HG02759 (cell line): Measurements from ENCODE around the gene DBP.
"Not testable (repeated sequence)": the region's sequence is repeated elsewhere in the genome, so short reads cannot be mapped to it uniquely, and the experiment has no call there.

ENCODE experiments used
- ATAC-seq: cut with Tn5 transposase; IDR thresholded peaks from one replicate; pipeline ENCODE4 v1.9.1; 2021; ENCODE audit warnings: mild to moderate bottlenecking, moderate library complexity; ENCODE audit not compliant: unreplicated experiment

Gene DBP

DNA sequence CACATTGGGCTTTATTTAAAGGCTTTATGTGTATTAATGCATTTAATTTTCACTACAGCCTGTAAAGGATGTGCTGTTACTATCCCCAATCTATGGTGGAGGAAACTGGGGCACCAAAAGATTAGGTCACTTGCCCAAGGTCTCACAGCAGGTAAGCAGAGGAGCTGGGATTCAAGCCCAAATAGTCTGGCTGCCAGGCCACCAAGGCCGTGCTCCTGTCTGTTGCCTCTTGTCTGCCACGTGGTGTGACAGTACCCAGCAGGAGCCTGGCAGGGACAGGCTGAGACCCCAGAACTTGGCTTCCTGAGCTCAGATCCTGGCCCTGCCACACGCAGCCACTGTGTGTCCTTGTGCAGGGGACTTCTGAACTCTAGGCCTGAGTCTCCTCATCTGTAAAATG, 31.2 kb upstream of the DBP start:
- ATAC-seq, result no peak

- no peak for ATAC-seq
These were observed 28.6 kb upstream of the DBP start for GRCh38 chr19:48665786-48666185.

GRCh38 chr19:48664476-48664875, 27.3 kb upstream of the DBP start:
- ATAC-seq, result no peak

GRCh38 chr19:48663667-48664066, 26.5 kb upstream of the DBP start:
- ATAC-seq, result no peak

DNA sequence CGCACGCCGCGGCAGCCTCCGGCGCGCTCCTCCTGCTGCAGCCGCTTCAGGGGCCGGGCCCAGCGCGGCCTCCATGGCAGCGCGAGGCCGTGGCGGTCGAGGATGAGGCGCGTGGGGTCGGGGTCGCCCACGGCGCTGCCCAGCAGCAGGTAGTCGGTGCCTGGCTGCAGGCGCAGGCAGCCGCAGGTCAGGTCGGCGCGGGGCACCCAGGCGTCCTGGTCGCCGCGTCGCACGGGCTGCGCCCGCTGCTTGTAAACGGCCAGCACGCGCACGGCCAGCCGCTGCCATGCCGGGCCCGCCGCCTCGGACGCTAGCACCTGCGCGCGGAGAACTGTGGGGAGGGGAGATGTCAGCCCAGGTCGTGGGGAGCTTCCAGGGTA, 24.5 kb upstream of the DBP start:
- ATAC-seq, result no peak

- ATAC-seq, result peak; percentile 87
These were observed 23.9 kb upstream of the DBP start for GRCh38 chr19:48660852-48661710.

DNA sequence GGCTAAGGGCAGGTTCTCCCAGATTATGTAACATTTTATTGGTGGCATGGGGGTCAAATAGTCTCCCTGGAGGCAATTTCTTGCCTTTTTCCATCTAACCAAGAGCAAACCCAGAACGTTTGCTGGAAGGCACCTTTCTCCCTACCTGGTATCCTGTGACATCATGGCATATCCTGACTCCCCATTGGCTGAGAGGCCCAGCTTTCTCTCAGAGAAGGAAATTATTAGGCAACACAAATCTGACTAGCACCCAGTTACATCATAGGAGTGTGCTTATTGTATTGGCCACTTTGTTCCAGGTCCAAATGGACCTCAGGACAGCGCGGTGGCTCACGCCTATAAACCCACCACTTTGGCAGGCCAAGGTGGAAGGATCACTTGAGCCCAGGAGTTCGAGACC, 22.6 kb upstream of the DBP start:
- ATAC-seq, result no peak

GRCh38 chr19:48658483-48658882, 21.3 kb upstream of the DBP start:
- no peak for ATAC-seq

DNA sequence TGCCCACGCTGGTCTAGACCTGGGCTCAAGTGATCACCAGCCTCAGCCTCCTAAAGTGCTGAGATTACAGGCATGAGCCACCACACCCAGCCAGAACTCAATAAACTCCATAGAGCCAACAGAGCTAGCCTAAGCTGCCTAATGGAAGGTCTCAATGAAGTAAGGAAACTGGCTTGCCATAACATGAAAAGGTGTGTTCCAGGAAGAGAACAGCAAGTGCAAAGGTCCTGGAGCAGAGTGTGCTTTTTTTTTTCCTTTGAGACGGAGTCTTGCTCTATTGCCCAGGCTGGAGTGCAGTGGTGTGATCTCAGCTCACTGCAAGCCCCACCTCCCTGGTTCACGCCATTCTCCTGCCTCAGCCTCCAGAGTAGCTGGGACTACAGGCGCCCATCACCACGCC, 20.6 kb upstream of the DBP start:
- ATAC-seq, result not testable (repeated sequence)

- no peak for ATAC-seq
These were observed 19.8 kb upstream of the DBP start for GRCh38 chr19:48656840-48657474.

- ATAC-seq, result no peak
These were observed 17.3 kb upstream of the DBP start for GRCh38 chr19:48654299-48655059.

DNA sequence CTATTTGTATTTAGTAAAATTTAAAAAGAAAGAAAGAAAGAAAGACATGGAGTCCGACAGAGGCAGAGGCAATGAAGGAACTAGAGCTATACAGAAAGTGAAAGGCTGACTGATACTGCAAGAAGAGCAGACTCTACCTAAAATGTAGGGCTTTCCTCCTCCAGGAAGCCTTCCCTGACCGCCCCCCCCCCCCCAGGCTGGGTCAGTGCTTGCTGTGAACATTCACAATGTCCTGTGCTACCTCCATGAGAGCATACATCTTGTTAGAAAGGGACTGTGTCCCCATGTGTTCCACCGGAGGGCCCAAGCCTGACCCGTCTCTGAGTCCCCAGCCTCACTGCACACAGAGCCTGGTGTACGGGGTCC, 14.5 kb upstream of the DBP start:
- no peak for ATAC-seq

DNA sequence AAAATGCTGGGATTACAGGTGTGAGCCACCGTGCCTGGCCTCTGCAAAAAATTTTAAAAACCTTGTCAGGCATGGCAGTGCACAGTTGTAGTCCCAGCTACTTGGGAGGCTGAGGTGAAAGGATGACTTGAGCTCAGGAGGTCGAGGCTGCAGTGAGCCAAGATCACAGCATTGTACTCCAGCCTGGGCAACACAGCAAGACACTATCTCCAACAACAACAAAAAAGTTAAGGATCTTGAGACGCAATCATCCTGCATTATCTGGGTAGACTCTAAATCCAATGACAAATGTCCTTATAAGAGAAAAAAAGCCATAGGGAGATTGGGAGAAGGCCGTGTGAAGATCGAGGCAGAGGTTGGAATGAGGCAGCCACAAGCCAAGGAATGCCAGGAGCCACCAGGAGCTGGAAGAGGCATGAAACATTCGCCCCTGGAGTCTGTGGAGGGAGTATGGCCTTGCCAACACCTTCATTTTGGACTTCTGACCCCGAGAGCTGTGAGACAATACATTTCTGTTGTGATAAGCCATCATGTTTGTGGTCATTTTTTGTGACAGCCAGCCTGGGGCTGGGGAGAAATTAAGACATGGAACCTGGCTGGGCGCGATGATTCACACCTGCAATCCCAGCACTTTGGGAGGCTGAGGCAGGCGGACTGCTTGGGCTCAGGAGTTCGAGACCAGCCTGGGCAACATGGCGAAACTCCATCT, 13.9 kb upstream of the DBP start:
- ATAC-seq, result no peak

DNA sequence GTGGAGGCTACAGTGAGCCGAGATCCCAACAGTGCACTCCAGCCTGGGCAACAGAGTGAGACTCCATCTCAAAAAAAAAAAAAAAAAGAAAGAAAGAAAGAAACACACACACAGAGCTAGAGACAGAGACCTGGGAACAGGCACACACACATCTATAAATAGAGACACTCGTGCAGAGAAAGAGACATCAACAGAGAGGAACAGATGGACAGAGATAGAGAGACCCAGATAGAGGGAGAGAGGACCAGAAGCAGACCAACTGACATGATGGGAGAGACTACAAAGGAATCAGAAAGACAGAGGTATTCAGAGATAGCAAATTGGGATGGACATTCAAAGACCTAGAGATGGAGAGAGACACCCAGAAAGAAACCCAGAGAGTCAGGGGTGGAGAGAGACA, 11.0 kb upstream of the DBP start:
- no peak for ATAC-seq

DNA sequence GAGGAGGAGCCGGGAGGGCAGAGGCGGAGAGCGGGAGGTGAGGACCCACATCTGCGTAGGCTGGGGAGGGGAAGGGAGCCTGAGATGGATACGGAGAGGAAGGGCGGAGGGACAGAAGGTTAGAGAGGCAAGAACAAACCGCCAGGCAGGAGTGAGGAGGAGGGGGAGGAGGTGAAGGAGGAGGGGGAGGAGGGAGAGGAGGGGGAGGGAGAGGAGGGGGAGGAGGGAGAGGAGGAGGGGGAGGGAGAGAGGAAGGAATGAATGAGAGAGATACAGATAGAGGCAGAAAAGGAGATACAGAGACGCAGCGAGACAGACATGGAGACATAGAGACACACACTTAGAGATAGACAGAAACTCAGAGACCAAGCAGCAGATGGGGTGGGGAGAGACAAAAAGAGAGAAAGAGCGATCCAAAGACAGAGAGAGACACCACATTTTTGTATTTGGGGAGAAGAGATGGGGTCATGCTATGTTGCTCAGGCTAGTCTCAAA, 9.6 kb upstream of the DBP start:
- no peak for ATAC-seq

DNA sequence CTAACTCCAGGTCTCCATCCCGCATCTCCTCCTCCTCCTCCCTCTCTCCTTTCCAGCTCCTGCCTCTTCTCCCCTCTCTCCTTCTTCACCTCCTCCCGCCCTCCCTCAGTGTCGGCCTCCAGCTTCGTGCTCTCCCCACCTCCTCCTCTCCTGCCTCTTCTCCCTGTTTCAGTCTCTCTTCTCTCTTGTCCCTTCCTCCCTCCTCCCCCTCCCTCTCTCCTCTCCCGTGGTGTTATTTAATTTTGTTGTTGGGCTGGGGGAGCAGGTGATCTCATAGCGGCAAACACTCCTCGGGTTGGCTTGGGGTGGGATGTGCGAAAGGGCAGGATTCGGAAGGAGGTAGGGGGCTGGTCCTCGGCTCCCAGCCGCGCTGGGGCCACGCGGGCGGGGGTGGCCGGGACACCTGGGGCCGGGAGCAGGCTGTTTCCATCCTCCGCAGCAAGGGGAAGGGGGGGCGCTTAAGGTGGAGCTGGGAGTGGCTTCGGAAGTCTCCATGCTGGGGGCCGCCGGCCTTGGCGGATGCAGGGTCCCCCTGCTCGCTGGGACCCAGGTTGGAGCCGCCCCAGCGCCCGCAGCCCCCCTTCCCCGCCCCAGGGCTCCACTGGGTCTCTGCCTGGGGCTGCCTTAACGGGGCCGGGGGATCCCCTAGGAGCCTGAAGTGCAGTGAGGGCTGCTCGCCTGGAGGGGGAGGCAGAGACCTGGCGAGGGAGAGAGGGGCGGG, 9.0 kb upstream of the DBP start, which contains the start of gene CA11:
CA11 (minus strand) TSS at position 187 of the 721 bp plus-strand sequence. CDS start 555 bp downstream, outside the sequence.
- peak; percentile 86 for ATAC-seq

DNA sequence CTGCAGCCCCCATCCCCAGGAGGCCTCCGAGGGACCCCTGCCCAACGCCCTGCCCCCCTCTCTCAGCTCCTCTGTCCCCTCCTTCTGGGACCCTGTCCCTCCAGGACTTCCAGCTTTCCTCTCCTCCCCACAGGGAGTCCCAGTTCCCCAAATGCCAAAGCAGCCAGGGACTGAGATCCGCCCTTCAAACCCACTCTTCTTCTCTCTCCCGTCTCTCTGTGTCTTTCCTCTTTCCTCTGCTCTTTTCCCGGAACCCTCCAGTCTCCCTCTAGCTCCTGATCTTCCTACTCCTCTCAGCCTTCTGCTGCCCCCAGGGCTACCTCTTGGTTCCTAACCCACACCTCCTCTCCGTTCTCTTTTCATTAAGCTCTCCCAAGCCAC, 8.4 kb upstream of the DBP start:
- ATAC-seq, result no peak

DNA sequence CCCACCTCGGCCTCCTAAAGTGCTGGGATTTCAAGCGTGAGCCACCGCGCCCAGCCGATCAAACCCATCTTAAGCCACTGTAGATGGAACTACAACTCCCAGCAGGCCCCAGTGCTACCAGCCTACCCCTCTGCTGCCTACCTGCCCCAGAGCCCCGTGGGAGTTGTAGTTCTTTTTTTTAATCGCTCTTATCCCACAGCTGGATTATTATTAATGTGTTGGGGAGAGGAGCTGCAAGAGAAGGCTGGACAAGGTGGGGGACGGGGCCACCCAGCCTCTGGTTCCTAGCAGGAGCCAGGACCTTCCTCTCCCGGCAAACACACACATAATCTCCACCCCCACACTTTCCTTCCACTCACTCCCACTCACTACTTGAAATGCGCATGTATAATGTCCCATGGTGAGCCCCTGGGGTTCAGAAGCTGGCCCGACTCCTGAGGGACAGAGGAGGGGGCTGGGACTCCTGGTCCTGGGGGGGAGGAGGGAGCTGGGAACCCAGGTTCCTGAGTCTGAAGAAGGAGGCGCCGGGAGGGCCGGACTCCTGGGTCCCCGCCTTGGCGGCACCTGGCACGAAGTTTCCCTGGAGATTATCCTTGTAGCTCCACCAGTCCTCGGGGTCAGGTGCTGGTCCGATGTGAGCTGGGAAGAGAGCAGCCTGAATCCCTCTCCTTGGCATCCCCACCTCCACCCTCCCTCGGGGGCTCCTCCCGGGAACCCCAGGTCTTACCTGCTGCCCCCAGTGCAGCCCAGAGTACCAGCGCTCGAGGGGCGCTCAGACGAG, 7.8 kb upstream of the DBP start:
- ATAC-seq, result no peak

GRCh38 chr19:48644355-48644754, 7.2 kb upstream of the DBP start:
- ATAC-seq, result no peak

DNA sequence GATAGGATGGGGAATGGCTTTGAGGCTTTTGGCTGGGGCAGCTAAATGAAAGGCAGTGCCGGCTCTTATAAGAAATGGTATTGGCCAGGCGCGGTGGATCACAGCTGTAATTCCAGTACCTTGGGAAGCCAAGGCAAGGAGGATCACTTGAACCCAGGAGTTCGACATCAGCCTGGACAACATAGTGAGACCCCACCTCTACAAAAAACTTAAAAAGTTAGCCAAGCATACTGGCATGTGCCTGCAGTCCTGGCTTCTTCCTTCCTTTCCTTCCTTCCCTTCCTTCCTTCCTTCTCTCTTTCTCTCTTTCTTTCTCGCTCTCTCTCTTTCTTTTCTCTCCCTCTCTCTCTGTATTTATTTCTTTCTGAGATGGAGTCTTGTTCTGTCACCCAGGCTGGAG, 5.7 kb upstream of the DBP start:
- ATAC-seq, result no peak
